Measurements from ENCODE around the gene SIX1.

SIX1 gene

GRCh38 chr14:60655119-60655897, 6.0 kb upstream of the SIX1 start:
- no peak for DNase-seq

GRCh38 chr14:60654334-60654821, 5.1 kb upstream of the SIX1 start:
- DNase-seq = no peak

GRCh38 chr14:60653701-60654161, 4.5 kb upstream of the SIX1 start:
- no peak for DNase-seq

GRCh38 chr14:60652674-60653651, 3.7 kb upstream of the SIX1 start:
- DNase-seq = no peak

- no peak for DNase-seq
These were observed 2.8 kb upstream of the SIX1 start for GRCh38 chr14:60651796-60652673.

GRCh38 chr14:60651086-60651795, 2.0 kb upstream of the SIX1 start:
- DNase-seq = no peak

GRCh38 chr14:60650373-60650961, 1.2 kb upstream of the SIX1 start:
- no peak for DNase-seq

GRCh38 chr14:60649875-60650372, 647 bp upstream of the SIX1 start:
- no peak for DNase-seq

GRCh38 chr14:60648249-60648933, 886 bp downstream of the SIX1 start:
- DNase-seq = no peak

GRCh38 chr14:60647837-60648248, 1.4 kb downstream of the SIX1 start:
- no peak for DNase-seq

- no peak for DNase-seq
These were observed 2.0 kb downstream of the SIX1 start for GRCh38 chr14:60647081-60647836.

- no peak for DNase-seq
These were observed 3.0 kb downstream of the SIX1 start for GRCh38 chr14:60646226-60646818.

GRCh38 chr14:60645126-60645741, 4.0 kb downstream of the SIX1 start:
- DNase-seq = no peak

GRCh38 chr14:60644666-60645065, 4.6 kb downstream of the SIX1 start:
- no peak for DNase-seq

GRCh38 chr14:60643463-60644314, 5.6 kb downstream of the SIX1 start:
- no peak for DNase-seq

- no peak for DNase-seq
These were observed 6.2 kb downstream of the SIX1 start for GRCh38 chr14:60643141-60643462.

- no peak for DNase-seq
These were observed 6.8 kb downstream of the SIX1 start for GRCh38 chr14:60642270-60643140.
